Measurements from ENCODE around the gene LSM12.

The LSM12 gene

DNA sequence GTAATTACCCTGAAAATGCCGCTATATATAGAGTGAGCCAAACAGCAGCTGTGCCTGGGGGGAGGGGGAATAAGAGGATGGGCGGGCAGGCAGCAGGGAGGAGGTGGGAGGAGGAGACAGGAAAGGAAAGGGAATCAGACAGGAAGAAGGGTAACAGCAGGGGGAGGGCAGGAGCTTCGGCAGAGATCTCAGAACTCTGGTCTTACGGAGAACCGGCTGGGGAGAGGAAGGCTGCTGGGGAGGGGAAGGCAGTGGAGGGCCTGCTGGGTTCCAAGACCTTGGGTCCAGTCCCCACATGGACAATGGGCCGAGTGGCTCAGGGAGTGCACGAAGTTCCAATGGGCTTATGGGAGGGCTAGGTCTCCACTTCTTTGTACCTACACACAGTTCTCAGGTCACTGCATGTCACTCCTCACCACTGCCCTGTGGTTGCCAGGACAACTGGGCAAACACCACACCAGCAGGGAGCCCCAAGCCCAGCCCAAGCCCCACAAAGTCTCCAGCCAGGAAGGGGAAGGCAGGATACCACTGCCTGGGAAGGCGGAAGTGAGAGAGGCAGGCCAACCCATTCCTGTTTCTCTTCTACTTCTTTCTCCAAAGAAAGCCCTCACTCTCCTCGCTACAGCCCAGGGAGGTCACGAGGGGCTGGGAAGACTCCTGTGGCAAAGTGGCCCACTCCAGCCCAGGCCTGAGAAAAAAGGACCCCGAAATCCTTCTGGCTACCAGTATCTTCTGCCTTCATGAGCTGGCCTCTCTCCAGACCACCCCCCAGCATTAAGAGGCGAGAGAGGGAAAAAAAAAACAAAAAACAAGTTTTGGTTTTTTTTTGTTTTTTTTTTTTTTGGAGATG lies 29.4 kb upstream of the LSM12 start:
- DNase-seq = peak; percentile 91

DNA sequence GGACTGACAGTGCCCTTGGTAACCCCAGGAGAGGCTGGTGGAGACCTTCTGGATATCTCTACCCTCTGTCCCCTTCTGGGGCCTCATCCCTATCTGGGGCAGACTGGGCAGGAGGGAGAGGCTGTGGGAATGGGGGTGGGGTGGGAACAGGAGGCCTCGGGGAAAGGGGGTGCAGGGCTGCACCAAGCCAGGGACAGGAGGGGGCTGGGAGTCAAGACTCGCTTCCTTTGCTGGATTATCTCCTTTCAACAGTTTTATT lies 28.8 kb upstream of the LSM12 start:
- no peak for DNase-seq

DNA sequence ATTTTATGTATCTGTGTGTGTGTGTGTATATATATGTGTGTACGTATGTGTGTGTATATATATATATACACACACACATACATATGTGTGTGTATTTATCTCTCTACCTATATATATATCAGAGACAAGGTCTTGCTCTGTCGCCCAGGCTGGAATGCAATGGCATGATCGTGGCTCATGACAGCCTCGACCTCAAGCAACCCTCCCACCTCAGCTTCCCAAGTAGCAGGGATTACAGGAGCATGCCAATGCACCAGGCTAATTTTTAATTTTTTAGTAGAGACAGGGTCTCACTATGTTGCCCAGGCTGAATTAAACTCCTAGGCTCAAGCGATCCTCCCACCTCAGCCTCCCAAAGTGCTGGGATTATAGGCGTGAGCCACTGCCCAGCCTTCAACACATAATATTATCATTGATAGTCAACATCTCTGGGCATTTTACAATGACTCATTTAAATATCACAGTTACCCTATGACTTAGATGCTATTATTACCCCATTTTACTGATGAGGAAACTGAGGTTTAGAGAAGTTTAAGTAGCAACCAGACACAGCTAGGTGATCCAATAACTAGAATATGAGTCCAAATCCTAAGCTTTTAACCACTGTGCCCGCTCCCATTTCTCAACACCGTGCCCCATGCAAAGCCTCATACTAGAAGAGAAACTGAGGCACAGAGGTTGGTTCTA lies 28.4 kb upstream of the LSM12 start:
- no peak for DNase-seq

DNA sequence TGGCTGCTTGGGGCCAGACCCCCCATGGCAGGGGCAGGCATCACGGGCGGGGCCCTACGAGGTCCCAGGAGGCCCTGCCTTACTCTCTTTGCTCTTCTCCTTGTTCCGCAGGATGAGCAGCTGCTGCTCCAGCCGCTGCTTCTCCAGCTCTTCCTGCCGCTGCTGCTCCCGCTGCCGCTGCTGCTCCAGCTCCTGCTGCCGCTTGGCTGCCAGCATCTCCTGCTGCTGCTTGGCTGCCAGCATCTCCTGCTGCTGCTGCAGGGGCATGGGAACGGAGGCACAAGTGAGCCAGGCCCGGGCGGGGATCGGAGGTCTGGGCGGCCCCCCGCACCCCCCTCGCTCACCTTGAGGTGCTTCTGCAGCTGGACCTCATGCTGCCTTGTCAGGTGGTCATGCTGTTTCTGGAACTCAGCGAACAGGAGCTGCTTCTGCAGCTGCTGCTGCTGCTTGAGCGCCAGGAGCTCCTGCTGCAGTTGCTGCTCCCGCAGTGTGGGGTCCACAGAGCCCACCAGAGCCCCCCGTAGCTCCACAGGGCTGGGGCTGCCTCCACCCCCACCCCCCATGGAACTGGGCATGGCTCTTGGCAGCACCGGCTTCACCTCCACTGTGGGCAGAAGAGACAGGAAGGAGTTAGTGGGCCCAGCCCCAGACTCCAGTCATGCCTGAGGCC lies 26.9 kb upstream of the LSM12 start:
- DNase-seq = peak; percentile 65

DNA sequence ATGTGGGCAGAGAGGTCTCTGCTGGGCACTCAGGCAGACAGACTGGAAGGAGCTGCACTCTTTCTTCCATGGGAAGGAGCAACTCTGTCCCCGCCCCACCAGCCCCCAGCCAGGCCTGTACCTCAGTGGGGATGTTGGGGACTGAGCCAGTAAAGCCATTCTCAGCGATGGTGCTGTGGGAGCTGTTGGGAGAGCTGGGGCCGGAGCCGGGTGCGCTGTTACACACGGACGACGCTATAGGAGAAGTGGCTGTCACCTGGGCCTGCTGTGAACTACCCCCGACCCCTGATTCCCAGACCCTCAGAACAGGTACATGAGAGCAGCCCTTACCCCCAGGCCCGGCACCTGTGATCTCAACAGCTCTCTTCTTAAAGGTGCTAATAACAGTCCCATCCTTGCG lies 25.6 kb upstream of the LSM12 start:
- DNase-seq = no peak

DNA sequence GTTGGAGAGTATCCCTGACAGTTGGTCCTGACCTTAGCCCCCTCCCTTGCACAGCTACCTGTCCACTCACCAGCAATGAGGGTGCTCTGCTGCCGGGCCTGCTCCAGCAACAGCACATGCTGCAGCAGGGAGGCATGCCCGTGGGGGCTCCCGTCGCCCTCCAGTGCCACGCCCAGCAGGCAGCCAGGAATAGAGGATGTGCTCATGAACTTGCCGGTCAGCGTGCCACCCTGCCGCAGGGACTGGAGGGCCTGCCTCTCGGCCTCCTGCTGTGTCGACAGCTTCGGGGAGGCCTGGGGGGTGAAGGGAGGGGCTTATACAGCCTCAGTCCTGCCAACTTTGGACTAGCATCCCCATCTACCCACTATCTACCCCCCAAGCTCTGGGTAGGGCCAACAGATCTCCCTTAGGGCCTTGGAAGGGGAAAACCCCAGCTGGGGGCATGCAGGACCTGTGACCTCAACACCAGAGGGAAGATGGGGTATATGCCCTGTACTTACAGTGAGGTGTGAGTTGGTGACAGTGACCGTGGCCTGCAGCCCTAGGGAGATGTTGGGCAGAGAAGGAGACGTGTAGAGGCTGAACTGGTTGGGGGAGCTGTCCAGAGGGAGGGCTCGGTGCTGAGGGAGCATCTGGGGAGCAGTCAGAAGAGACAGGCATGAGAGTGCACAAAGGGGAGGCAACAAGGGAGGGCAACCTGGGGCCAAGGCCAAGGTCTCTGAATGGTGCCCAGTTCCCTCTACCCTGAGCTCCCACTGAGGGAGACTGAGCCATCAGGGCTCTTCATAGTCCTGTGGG lies 24.9 kb upstream of the LSM12 start:
- no peak for DNase-seq

DNA sequence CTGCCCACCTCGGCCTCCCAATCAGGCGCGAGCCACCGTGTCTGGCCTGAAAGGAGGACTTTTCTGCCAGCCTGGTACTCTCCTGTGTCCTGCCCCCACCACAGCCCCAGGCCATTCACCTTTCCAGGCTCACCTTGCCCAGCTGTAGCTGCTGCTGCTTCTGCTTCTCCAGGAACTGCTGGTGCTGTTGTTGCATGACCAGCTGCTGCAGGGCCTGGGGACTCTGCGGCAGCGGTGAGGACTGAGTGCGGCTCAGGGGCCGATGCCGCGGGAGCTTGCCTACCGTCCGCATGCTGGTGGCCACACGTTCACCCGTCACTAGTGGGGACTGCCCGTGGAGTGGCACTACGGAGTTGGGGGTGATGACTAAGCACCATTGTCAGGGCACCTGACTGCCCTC lies 21.8 kb upstream of the LSM12 start:
- no peak for DNase-seq

DNA sequence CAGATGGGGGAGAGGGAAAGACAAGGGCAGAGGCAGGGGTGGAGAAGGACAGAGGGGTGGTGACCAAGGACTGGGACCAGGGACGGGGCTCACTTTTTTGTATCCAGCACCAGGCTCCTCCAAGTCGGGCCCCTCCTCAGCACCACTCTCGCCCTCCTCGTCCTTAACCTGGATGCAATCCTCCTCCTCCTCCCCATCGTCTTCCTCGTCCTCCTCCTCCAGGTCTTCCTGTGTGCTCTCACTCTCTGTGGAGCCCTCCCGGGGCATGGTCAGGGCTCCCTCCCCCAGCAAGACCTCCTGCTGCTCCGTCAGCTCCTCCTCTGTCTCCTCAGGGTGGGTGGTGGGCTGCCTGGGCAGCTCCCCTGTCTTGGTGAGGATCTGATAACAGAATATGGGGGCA lies 20.8 kb upstream of the LSM12 start:
- no peak for DNase-seq

DNA sequence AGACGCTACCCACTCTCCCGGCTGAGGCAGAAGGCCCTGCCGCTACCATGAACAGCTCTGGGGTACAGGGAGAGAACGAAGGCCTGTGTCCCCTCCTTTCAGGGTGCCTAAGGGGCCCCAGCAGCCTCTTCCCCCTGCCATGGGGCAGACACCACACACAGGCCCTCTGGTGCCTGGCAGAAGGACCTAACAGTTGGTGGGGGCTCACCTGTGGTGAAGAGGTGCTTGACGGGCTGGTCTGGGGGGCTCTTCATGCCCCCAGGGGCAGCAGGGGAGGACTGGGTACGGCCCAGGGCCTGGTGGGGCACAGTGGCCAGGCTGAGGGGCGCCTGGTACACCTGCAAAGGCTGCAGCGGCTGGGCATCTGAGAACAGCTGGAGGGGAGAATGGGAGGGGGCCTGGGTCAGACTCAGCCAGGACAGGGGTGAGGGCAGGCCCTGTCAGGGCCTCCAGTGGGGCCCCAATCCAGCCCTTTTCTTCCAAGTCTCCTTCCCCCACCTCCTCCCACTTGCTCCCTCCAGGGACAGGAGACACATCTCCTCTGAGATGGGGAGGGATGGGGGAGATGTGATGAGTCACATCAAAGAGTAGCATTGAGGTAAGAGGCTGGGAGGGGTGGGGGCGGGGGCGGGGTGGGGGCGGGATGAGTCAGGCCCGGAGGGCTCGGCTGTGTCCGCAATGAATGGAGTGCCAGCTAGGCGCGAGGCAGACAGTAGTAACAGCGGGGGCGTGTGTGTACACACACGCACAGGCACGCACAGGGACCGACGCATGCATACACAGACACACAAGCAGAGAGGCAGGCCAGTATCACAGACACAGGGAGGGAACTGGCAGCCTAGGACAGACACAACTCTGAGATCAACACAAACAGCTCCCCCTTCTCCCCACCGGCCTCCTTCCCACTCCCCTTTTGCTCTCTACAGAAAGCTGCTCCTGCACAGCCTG lies 20.2 kb upstream of the LSM12 start:
- DNase-seq = peak; percentile 49

DNA sequence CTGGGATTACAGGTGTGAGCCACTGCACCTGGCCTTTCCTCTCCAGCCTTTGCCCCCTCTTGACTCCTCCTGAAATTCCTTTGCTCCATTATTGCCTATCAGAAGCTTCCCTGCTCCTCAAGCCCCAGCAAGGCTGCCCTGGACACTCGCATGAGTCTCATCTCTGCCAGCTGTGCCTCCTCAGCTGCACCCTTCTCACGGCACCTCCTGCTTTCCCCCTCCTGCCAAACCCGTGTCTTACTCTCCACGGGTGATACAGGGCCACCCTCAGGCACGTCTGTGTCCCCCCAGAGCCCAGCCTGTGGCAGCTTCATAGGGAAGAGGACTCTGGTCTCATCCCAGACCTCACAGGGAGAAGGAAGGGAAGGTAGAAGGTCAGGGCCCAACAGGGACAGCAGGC lies 19.4 kb upstream of the LSM12 start:
- DNase-seq = no peak

DNA sequence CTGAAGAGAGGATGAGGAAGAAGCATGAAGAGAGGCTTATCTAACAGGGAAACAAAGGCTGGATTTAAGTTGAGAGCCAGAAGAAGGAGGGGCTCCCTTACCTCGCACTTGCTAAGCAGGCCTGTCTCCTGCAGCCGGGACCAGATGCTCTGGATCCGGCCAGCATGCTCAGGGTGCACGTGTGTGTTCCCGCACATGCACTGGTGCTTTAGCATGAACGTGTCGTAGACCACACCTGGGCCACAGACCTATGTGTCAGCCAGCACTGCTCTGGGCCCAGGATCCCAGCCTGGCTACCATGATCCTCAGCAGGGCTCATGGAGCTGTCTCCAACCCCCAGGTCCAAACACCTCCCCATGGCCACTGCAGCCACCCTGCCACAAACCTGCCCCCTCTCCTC lies 18.4 kb upstream of the LSM12 start:
- no peak for DNase-seq

DNA sequence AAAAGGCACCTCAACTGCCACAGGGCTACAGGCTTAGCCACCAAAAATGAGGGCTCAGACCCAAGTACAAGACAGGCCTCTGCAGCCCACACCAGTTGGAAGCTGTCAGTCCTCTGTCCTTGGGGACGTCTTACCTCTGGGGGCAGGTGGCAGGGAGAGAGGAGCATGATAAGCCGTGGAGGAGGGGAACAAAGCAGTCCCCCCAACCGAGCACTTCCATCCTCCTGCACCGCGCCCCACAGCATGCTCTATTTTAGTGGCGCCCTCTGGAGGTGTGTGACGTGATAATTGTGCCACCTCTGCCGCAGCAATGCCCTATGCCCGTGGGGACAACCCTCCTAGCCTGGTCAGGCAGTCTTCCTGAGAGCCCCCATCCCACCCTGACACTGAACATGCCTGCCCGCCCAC lies 17.7 kb upstream of the LSM12 start:
- DNase-seq = no peak

DNA sequence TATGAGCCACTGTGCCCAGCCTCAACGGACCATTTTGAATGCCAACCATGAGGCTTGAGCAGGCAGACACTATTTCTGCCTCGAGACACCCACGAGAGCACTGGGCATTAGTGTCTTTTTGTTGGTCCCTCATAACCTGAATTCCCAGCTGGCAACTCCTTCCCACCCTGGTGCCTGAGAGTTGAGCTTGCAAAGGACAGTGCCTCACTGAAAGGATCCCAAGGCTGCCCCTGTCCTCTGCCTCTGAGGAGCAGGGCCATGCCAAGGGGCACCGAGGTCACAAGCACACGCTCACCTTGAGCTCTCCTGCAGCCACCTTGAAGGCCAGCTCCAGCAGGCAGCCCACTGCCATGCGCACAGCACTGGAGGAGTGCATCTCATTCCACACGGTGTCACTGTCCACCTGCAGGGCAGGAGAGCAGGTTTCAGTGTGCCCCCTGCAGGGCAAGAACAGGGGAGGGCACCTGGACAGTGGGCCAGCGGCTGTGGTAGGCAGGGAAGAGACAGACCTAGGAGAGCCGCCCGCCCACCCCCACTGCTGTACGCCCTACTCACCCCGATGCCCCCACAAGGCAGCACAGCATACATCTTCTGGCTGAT lies 16.9 kb upstream of the LSM12 start:
- no peak for DNase-seq

DNA sequence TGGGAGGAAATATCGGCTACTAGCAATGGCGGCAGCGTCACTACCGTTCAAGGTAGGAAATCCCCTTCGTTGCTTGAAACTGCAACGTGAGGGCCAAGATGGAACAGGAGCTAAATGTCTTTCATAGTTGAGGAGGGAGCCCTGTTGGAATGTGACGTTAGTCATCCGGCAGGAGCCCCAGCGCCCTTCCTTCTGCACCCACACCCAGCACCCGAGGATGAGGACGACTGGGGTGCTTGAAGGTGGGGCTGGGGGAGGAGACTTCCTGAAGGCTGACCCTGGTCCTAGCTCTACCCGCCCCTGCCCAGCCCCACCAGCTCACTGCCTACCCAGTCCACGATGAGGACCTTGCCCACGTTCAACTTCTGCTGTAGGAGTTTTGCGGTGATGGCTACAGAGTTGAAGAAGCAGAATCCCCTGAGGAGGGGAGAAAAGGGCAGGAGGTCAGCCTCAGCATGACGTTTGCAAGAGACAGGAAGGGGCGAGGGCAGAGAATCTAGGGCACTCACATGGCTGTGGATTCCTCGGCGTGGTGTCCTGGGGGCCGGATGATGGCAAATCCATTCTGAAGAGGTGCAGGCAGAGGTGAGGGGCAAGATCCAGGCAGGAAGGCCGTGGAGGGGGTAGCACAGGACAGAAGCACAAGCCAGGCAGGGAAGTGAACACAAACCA lies 15.9 kb upstream of the LSM12 start:
- no peak for DNase-seq

DNA sequence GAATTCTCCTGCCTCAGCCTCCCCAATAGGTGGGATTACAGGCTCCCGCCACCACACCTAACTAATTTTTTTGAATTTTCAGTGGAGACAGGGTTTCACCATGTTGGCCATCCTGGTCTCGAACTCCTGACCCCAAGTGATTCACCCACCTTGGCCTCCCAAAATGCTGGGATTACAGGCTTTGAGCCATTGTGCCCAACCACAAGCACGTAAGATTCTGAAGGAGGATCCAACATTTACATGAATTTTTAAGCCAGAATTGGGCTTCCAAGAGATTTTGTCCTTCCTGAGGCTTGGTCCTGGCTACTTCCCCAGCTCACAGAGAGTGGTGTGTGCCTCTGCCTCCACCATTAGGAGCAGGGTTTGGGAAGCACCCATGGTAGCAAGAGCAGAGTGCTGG lies 15.2 kb upstream of the LSM12 start:
- no peak for DNase-seq

DNA sequence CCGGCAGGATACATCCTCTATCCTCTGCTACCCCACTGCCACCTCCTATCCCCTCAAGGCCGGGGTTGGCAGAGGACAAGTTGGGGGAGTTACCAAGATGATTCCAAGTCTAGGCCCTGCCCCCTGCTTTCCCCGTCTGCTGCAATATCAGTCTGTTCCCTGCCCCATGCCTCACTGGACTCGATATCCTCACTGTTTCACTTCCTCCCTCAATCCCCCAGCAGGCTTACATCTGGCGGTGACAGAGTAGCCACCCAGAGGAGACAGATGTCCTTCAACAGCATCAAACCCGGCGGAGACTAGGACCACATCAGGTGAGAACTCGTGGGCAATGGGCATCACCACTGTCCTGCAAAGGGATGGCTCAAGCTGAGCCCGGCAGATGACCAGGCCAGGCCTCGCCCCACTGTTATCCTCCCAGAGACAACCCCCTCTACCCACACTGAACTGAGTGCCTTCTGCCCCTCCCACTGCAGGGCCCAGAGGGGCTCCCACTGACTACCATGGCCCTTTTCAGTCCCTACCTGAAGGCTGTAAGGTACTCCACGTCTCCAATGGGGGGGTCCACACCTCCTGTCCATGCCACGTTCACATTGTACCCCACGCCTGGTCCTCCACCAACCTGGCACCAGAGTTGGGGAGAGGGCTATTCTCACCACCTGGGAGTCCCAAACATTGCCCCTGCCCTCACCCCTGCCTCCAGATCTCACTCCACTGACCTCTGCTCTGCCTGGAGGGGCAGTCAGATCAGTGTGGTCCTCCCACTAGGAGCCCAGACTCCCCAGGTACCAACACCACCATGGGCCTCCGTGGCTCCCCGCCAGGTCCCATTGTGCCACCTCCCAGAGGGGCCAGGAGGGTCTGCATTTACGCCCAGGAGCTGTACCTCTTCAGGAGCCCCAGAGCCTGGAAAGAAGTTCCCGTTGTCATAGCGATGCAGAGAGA lies 13.7 kb upstream of the LSM12 start:
- no peak for DNase-seq

DNA sequence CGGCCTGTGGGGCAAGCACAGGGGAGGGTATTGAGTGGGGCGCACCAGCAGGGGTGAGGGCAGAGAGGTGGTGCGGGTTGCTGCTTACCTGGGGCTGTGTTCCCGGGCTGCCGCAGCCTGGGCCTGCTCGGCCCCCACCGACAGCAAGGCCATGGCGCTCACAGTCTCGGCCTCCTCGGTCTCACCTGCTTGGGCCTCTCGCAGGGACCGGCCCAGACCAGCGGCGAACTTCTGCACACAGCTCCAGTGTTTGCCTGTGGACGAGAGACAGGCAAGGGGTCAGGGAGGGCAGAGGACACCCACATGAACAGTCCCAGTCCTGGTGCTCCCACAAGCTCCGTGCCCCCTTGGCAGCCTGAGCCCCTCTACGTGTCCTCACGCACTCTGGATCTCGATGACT lies 11.9 kb upstream of the LSM12 start:
- DNase-seq = no peak

DNA sequence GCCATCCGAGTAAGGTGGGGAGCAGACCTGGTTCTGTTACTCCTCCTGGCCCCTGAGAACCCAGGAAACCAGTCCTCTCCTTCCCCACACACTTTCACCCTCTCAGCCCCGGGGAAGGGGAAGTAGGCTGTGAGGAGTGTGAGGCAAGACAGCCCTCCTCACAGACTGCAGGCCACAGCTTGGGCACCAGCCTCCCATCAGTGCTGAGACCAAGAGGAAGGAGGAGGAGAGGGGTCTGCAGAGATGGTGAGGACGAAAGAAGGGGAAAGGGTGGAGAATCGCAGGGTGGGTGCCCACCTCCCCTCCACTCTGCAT lies 11.1 kb upstream of the LSM12 start:
- no peak for DNase-seq

DNA sequence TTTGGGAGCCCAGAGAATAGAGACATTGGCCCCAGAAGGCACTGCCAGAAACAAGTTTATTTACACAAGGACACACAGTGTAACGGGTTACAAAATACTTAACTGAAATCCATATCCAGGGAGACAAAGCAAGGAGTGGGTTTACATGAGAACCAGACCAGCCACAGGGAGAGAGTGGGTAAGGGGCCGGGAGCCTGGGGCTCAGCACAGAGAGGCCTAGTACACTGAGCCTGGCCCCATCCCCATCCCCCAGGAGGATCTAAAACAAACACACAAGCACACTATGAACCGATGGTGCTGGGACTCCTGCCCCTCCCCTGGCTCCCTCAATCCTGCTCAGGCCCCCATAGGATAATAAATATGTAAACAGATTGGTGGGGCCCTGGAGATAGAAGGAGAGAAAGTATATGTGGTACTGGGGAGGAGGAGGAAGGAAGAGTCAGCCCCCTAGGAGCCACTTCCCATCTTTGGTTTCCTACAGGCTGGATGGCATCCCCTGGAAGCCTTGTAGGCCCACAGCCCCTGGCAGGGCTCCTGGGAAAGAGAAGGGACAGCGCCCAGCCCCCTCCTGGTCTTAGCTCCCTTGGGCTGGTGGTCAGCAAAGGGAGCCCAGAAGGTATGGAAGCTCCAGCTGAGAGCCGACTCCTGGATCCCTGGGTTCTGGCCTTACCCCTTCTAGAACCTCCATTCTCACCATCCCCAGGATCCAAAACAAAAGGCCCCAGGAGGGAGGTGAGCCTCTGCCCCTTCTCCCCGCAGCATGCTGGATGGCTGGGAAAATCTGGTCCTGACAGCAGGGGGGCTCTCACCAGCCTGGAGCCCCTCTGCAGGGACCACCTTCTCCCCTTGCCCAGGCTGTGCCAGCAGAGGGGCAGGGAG lies 10.5 kb upstream of the LSM12 start:
- no peak for DNase-seq

All from NCI-H2171 treated with DMSO at 0.1 percent for 48 hours (cell line).